ENCODE measurements around the gene ROR1.

The ROR1 gene

GRCh38 chr1:64030411-64030810 is 256.6 kb downstream of the ROR1 start:
- no peak for DNase-seq (ENCODE audit: low read depth)

- DNase-seq (ENCODE audit: low read depth): no peak
These were observed 257.4 kb downstream of the ROR1 start for GRCh38 chr1:64031236-64031635.

GRCh38 chr1:64033667-64034220 is 259.9 kb downstream of the ROR1 start:
- no peak for DNase-seq (ENCODE audit: low read depth)

GRCh38 chr1:64036549-64036948 is 262.7 kb downstream of the ROR1 start:
- no peak for DNase-seq (ENCODE audit: low read depth)

- DNase-seq (ENCODE audit: low read depth): no peak
These were observed 264.3 kb downstream of the ROR1 start for GRCh38 chr1:64038119-64038518.

GRCh38 chr1:64038965-64039364 is 265.1 kb downstream of the ROR1 start:
- DNase-seq (ENCODE audit: low read depth): no peak

- DNase-seq (ENCODE audit: low read depth): no peak
These were observed 265.6 kb downstream of the ROR1 start for GRCh38 chr1:64039390-64039926.

- DNase-seq (ENCODE audit: low read depth): no peak
These were observed 267.7 kb downstream of the ROR1 start for GRCh38 chr1:64041371-64042131.

GRCh38 chr1:64042331-64043100 is 268.7 kb downstream of the ROR1 start:
- no peak for DNase-seq (ENCODE audit: low read depth)

- DNase-seq (ENCODE audit: low read depth): no peak
These were observed 269.5 kb downstream of the ROR1 start for GRCh38 chr1:64043288-64043687.

GRCh38 chr1:64043976-64044375 is 270.2 kb downstream of the ROR1 start:
- DNase-seq (ENCODE audit: low read depth): no peak

- no peak for DNase-seq (ENCODE audit: low read depth)
These were observed 272.4 kb downstream of the ROR1 start for GRCh38 chr1:64046243-64046642.

GRCh38 chr1:64046891-64047290 is 273.1 kb downstream of the ROR1 start:
- no peak for DNase-seq (ENCODE audit: low read depth)

GRCh38 chr1:64047549-64047996 is 273.8 kb downstream of the ROR1 start:
- DNase-seq (ENCODE audit: low read depth): no peak

- no peak for DNase-seq (ENCODE audit: low read depth)
These were observed 276.2 kb downstream of the ROR1 start for GRCh38 chr1:64049900-64050540.

- no peak for DNase-seq (ENCODE audit: low read depth)
These were observed 276.8 kb downstream of the ROR1 start for GRCh38 chr1:64050601-64051000.

GRCh38 chr1:64051796-64052195 is 278.0 kb downstream of the ROR1 start:
- no peak for DNase-seq (ENCODE audit: low read depth)

- no peak for DNase-seq (ENCODE audit: low read depth)
These were observed 279.0 kb downstream of the ROR1 start for GRCh38 chr1:64052777-64053176.

GRCh38 chr1:64055310-64055709 is 281.5 kb downstream of the ROR1 start:
- no peak for DNase-seq (ENCODE audit: low read depth)

- no peak for DNase-seq (ENCODE audit: low read depth)
These were observed 285.7 kb downstream of the ROR1 start for GRCh38 chr1:64059556-64059955.

GRCh38 chr1:64060611-64061302 is 286.9 kb downstream of the ROR1 start:
- DNase-seq (ENCODE audit: low read depth): no peak
